ENCODE results near the gene MLN. TPM values are rescaled to one million over a fixed set of nuclear protein-coding genes. Genes with fewer than 3 reads are reported as not detected.

The MLN gene
- total and polyA plus RNA-seq, 2 of the 4 experiments (the other 2 are of a cell fraction), result not detected

DNA sequence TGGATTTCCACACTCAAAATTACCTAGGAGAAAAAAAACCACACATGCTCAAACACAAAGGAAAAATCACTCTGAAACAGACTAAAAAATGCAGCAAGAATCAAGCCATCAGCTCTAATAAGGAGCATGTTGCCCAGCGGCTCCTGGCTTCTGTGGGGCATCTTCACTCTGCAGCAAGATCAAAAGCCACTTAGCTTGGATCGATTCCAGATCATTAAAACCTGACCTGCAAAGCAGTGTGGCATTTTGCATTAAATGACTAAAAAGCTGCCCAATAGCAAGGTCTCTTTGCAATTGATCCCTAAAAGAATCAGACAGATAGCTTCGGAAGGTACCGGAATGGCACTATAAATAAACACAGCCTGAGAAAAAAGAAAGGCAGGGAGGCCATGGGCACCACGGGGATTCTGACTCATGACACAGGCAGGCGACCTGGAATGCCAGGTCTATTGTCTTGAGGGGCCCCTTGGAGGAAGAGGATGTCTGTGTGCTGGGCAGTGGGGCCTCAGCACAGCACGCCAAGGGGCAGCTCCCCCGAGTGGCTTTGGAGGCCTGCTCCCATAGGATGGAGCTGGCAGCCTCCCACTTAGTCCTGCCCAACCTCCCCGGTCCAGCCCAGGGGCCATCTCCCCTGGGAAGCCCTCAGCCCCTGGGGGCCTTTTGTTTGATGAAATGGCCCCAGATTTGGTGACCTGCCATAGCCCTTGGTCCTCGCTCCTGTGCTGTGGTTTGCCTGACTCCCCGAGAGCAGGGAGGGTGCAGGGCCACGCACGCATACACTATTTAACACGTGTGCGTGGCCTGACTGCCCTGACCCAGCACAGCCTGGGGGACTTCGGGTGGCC is 22.4 kb downstream of the MLN start (continued):
- TF ChIP-seq, protein P1, sequence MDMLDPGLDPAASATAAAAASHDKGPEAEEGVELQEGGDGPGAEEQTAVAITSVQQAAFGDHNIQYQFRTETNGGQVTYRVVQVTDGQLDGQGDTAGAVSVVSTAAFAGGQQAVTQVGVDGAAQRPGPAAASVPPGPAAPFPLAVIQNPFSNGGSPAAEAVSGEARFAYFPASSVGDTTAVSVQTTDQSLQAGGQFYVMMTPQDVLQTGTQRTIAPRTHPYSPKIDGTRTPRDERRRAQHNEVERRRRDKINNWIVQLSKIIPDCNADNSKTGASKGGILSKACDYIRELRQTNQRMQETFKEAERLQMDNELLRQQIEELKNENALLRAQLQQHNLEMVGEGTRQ (IDR thresholded peaks at IDR 0.05; ENCODE audit: low read depth, low read length), result no peak
- TF ChIP-seq CEBPB (IDR thresholded peaks at IDR 0.05; ENCODE audit: low read depth, low read length) (no peak), CHD1 (IDR thresholded peaks at IDR 0.05; ENCODE audit: low read depth, low read length) (no peak)

GRCh38 chr6:33779895-33780294 is 23.9 kb downstream of the MLN start:
- POLR2A ChIA-PET (ENCODE audit: unreplicated experiment), result no interaction called here
- no peak overlapping the region for H2AFZ ChIP-seq (replicated peaks; ENCODE audit: low read length, poor library complexity)
- in situ Hi-C loops (cut with MboI; ENCODE audit: low sequenced_read_pairs), result no loop called here
- TF ChIP-seq FOS (IDR thresholded peaks at IDR 0.05; ENCODE audit: low read depth, low read length) (no peak), RAD21 (IDR thresholded peaks at IDR 0.05; ENCODE audit: low read length) (no peak), CEBPB (IDR thresholded peaks at IDR 0.05; ENCODE audit: low read depth, low read length) (no peak), RFX5 (IDR thresholded peaks at IDR 0.05; ENCODE audit: low read depth, low read length) (no peak), SMC3 (IDR thresholded peaks at IDR 0.05; ENCODE audit: low read depth, low read length) (no peak), MAZ (IDR thresholded peaks at IDR 0.05; ENCODE audit: borderline replicate concordance, low read depth, low read length) (no peak), CTCF (conservative IDR thresholded peaks at IDR 0.05; ENCODE audit: low read depth, low read length) (no peak), RCOR1 (IDR thresholded peaks at IDR 0.05; ENCODE audit: insufficient replicate concordance, low read length) (no peak), MXI1 (IDR thresholded peaks at IDR 0.05; ENCODE audit: borderline replicate concordance, low read depth, low read length) (no peak), POLR2A (IDR thresholded peaks at IDR 0.05; ENCODE audit: low read depth, low read length) (no peak)
- TF ChIP-seq, protein P1 (IDR thresholded peaks at IDR 0.05; ENCODE audit: low read depth, low read length), result no peak

More at GRCh38 chr6:33779895-33780294, 23.9 kb downstream of the MLN start:
- WGBS, 2 experiments (ENCODE audit: extremely low coverage in 2 of 2, insufficient read length in 1 of 2), result 91% methylated on average over 10 of the region's 14 CpGs; no CpG with 5 or more reads in 1 of the 2 experiments
- Histone ChIP-seq H3K9me3 (ENCODE audit: control insufficient read depth, insufficient read depth, low read length) (no peaks in the 10 kb centered on the region), H2BK120ac (ENCODE audit: low read depth, low read length) (no peak overlapping the region), H3K27me3 (ENCODE audit: control insufficient read depth, insufficient read depth, low read length) (no peaks in the 10 kb centered on the region), H3K27ac (ENCODE audit: insufficient read depth, low read length) (no peak overlapping the region), H3K4me2 (ENCODE audit: low read depth, low read length) (no peak overlapping the region), H4K91ac (ENCODE audit: insufficient read depth, low read depth, low read length) (no peak overlapping the region), H2AK5ac (ENCODE audit: low read depth, low read length) (no peak overlapping the region), H2AK9ac (replicated peaks; ENCODE audit: low read depth, low read length, poor library complexity) (no peak overlapping the region), H2BK15ac (ENCODE audit: low read depth, low read length) (no peak overlapping the region), H3K18ac (ENCODE audit: low read depth, low read length) (no peak overlapping the region), H4K8ac (ENCODE audit: low read depth in 2 of 2, low read length in 2 of 2) (no peak overlapping the region), H3K9me1 (ENCODE audit: insufficient read depth, low read length) (peaks cover 16% of the 10 kb centered on the region), H3K9ac (ENCODE audit: low read depth, low read length) (no peak overlapping the region), H3K4ac (ENCODE audit: low read depth, low read length) (no peak overlapping the region), H2BK5ac (ENCODE audit: low read depth, low read length, poor library complexity, severe bottlenecking) (no peak overlapping the region), H3K4me1 (ENCODE audit: control insufficient read depth, insufficient read depth, low read length) (peaks cover 14% of the 10 kb centered on the region), H4K5ac (ENCODE audit: low read depth, low read length) (no peak overlapping the region), H3K4me3 (ENCODE audit: insufficient read depth, low read depth, low read length) (no peak overlapping the region), H2BK20ac (ENCODE audit: low read depth, low read length) (no peak overlapping the region), H3K23ac (ENCODE audit: low read depth, low read length) (no peak overlapping the region), H3K36me3 (ENCODE audit: control insufficient read depth, insufficient read depth, low read length) (peaks cover 86% of the 10 kb centered on the region), H3K79me1 (ENCODE audit: low read depth in 1 of 2, low read length in 2 of 2) (peaks cover 37 to 68% of the 10 kb centered on the region in 2 experiments), H3K14ac (replicated peaks; ENCODE audit: low read depth, low read length) (no peak overlapping the region), H3K56ac (ENCODE audit: extremely low read depth, insufficient read depth, low read length) (no peak overlapping the region), H4K20me1 (ENCODE audit: insufficient read depth, low read length) (0 out of 2 replicates have a peak, but pooled peaks cover 5% of the 10 kb centered on the region)
- ATAC-seq (ENCODE audit: low read depth) (no peak), DNase-seq (no peak)
- dilution Hi-C loops (cut with HindIII; ENCODE audit: low sequenced_read_pairs, unreplicated experiment) (no loop called here), intact Hi-C loops (cut with micrococcal nuclease) (no loop called here)
- CTCF ChIA-PET, result no interaction called here
- BruUV-seq (replicated peaks), result no TSS peak
